ENCODE results near the gene ADPRS.

- TF ChIP-seq CTCF (IDR thresholded peaks at IDR 0.05; ENCODE audit: extremely low read depth in 1 of 2, insufficient read depth in 1 of 2, low read depth in 1 of 2, low read length in 2 of 2) (no peak), EZH2 (IDR thresholded peaks at IDR 0.05; ENCODE audit: borderline replicate concordance, low read depth, low read length, severe bottlenecking) (no peak), POLR2A (IDR thresholded peaks at IDR 0.05; ENCODE audit: low read depth, low read length) (no peak), POLR2AphosphoS5 (IDR thresholded peaks at IDR 0.05; ENCODE audit: insufficient read depth, low read depth, low read length) (no peak), JUN (IDR thresholded peaks at IDR 0.05; ENCODE audit: borderline replicate concordance, insufficient read depth, insufficient read length, low read depth) (no peak), FOS (IDR thresholded peaks at IDR 0.05; ENCODE audit: borderline replicate concordance, insufficient read depth, low read length) (no peak)
- TF ChIP-seq, protein P1, sequence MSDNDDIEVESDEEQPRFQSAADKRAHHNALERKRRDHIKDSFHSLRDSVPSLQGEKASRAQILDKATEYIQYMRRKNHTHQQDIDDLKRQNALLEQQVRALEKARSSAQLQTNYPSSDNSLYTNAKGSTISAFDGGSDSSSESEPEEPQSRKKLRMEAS (IDR thresholded peaks at IDR 0.05; ENCODE audit: insufficient read depth, insufficient read length): no peak
Measured at GRCh38 chr1:36095760-36096405, 7.2 kb downstream of the ADPRS start.

Measured in endothelial cell of umbilical vein (primary cell).